GM18909 (cell line): ENCODE results near the gene GP1BB.

ENCODE experiments used
- ATAC-seq: cut with Tn5 transposase; IDR thresholded peaks from one replicate; pipeline ENCODE4 v1.9.1; 2021; ENCODE audit warnings: mild to moderate bottlenecking; ENCODE audit not compliant: unreplicated experiment, poor library complexity

The GP1BB gene

DNA sequence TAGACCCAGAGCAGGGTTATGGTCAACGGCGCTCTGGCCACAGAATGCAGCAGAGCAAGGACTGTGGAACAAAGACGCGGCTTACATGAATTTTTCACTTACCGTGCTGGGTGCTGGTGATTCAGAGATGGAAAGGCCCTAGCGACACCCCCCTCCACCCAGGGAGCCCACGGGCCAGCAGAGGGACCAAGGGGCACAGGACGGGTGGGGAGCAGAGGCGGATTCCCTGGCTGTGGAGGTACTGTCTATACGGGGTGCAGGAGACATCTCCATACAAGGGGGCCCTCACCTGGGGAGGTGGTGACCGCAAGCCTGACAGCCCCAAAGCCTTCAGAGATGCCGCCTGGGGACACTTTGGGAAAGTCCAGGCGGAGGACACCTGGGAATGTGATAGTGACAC is 10.1 kb upstream of the GP1BB start:
- ATAC-seq: no peak

DNA sequence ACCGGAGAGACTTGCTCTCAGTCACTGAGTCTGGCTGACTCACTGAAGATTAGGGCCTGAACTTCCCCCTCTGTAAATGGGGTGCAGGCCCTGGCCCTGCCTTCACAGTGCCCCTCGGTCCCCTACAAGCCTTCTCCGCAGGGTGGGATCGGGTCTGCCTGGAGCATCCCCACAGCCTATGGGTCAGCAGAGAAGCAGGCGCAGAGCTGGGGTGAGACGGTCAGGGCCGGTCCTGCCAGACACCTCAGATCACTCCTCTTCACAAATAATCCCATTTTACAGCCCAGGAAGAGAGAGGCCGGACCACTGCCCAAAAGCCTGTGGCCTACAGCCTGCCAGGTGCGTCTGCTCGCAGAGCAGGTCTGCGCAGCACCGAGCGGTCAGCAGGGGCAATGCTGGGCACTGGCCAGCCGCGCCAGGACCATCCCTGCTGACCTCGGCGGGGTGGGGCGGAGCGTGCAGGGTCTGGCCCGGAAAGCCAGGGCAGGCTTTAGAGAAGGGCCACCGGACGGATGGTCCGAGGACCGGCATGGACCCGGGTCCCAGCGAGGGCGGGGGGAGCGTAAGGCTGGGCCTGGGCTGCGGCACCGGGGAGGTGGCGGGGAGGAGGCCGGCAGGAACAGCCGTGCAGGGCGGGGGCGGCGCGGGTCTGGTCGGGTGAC is 9.6 kb upstream of the GP1BB start:
- ATAC-seq: no peak

DNA sequence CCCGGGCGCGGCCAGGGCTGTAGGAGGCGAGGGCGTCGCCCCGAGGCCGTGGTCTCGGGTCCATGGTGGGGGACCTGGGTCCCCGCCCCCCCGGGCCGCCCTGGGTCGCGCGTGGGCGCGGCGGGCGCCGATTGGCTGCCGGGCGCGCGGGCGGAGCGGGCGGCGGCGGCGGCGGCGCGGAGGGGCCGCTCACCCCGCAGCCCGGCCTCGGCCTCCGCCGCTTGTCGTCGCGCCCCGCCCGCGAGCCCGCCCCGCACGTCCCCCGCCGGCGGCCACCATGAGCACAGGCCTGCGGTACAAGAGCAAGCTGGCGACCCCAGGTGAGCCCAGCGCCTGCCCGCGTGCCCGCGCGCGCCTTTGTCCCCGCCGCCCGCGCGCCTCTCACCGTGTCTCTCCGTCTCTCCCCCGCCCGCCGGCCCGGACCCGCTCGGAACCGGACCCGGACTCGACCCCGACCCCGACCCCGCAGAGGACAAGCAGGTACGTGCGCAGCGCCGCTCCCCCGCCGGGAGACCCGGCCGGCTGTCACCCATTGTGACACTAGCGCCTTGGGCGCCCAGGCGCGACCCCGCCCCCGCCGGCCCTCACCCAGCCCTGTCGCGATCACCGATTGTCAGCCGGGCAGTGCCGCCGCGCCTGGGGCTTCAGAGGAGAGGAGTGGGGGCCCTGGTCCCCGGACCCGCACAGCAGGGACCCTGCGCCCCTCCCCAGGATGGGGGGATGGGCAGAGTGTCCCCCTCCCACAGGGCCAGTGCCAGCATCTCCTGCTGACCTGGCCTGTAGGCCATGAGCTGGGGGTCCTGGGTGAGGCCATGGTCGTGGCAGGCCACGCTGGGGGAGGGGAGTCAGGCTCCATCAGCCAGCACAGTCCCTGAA is 8.8 kb upstream of the GP1BB start, which contains the start of gene SEPTIN5:
Gene SEPTIN5, plus strand, starts transcription at position 192 of the 876 bp plus-strand sequence. Its CDS starts 86 bp downstream, at position 278.
- ATAC-seq: no peak

DNA sequence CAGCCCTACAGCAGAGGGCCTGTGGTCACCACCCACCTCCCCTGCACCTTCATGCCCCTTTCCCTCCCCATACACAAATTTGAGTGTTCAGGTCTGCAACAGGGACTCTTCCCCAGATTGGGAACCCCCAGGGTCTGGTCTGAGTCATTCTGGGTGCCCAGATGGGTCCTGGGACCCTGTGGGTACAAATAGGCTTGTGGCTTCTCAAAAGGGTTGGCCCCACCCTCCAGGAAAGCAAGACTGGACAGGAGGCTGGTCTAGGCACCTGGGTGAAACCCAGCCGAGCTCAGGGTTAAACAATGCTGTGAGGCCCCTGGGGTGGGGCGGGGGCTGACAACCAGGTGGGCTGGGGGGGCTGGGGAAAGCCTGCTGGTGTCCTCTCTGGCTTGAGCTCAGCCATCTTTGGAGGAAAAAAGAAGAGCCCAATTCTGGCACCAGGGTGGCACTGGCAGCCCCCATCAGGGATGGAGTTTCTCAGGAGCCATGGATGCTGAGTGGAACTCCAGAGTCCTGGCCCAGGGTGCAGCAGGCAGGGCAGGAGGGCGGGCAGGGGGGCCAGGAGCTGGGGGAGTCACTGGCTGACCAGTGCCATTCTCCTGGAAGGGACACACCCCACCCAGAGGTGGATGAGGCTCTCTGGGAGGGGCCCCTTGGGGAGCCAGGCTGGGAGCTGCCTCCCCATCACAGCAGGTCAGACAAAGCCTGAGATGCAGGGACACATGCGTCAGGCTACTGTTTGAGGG is 8.0 kb upstream of the GP1BB start:
- no peak for ATAC-seq

DNA sequence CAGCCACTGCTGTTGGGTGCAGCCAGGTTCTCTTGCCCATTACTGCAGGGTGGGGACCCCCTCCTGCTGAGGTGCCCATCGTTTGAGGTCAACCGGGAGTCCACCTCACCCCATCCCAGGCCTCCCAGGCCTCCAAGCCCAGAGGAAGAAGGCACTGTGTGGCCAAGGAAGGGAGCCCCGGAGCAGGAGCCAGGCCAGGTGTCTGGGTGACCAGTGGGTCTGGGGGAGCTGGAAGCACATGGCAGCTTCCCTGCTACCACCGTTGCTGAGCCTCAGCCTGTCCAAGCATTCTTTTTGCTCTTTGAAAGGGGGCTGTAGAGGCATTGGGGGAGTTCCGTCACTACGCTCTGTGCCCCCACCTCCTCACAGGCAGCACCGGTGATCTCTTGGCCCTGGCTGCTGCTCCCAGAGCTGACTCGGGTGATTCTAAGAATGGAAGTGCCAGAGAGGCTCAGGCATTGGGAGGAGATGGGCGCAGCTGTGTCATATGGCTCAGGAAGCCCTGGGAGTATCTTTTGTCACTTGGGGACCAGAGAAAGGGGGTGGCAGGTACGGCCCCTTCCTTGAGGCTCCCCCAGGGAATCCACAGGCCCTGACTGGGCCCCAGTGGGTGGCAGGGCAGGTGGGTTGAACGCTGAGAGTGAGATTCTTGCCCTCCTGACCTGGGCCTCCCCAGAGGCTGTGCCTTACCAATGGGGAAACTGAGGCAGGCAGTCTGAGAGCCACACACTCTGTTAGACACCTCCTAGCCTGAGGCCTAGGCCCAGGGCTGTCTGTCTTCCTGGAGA is 7.1 kb upstream of the GP1BB start:
- ATAC-seq: no peak

DNA sequence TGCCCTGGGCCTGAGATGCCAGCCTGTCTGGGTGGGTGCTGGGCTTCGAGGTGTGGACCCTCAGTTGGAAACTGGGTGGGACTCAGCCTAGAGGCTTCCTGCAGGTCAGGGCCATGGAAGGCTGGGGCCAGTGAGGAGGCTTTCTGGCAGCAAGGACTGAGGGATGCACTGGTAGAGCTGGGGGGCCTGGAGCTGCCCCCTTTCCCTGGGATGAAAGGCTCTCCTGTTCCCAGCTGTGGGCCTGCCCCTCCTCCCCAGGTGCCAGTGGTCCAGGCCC is 6.6 kb upstream of the GP1BB start:
- ATAC-seq: no peak

DNA sequence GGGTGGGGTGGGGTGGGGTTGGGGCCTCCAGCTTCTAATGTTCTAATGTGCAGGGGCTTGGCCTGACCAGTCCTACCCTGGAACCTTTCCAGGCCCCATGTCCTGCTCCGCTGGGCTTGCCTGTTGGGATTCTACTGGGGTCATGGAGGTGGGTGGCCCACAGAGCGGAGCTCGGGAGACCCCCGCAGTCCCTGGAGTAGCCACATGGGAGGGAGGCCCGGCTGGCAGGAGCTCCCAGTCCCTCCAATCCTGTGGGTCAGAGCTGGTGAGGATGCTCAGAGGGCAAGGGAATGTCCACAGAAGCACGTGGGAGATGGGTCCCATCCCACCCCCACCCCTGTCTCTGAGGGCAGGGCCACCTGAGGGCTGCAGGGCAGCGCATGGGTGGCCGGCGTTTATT is 6.2 kb upstream of the GP1BB start:
- no peak for ATAC-seq

DNA sequence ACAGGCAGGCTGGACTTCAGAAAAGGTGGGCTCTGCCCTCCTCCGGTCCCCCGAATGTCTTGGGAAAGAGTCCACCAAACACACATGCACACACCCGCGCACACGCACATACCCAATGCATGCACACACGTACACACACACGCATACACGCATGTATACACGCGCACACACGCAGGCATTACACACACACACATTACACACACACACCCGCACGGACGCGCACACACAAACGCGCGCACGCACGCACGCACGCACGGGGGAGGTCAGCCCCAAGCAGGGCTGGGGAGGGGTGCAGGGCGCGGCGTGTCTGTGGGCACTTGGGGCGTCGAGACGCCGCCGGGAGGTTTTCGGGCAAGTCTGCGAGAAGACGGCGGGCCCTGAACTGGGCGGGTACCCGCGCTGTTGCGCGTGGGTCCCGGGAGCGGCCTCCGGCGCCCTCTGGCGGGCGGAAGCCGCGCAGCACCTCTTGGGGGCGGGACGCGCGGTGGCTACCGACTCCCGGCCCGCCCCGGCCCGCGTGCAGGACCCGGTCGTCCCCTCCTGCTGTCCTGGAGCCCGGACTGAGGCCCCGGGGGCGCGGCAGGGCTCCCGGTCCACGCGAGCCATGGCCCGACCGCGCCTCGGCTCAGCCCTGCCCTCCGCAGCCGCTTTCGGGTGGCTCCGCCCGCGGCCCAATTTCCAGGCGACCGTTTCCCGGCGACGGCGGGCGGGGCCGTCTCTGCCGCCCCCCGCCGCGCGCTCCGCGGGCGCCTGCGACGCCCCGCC is 5.5 kb upstream of the GP1BB start:
- ATAC-seq: peak; percentile 57

DNA sequence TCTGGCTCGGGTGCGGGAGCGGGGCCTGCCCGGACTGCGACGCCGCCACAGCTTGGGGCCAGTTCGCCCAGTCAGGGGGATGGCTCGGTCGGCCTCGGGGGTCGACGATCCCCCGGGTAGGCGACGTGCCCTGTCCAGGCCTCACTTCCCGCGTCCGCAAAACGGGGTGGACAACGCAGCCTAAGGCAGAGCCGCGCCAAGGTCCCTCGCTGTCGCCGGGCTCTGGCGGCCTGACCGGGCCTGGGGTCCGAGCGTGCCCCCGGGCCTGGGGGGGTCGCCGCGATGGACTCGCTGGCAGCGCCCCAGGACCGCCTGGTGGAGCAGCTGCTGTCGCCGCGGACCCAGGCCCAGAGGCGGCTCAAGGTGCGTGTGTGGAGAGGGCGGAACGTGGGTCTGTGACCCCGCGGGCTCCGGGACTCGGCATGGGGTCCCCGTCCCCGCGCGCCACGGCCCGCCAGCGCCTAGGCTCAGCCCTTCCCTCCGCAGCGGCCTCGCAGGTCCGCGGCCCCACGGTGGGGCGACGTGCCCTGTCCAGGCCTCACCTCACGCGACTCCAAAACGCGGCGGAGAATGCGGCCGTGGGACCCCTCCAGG is 4.8 kb upstream of the GP1BB start:
- ATAC-seq: peak; percentile 2

DNA sequence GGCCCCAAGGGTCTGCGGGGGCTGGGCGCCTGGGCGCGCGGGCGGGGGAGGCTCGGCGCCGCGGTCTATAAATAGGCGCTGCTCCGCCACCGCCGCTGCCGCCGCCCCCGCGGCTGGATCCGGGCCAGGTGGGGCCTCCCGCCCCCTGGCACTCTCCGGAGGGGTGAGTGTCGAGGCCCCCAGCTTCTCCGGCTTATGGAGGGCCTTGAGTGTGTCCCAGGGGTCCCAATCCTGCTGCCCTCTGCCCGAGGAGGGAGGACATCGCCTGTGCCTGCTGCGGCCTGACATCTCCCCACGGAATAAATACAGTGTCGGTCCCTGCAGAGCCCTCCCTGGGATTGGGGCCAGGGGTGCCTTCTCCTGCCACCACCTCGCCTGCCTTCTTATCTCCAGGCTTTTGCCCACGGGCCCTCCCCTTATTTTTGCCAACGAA is 4.3 kb upstream of the GP1BB start:
- ATAC-seq: no peak

DNA sequence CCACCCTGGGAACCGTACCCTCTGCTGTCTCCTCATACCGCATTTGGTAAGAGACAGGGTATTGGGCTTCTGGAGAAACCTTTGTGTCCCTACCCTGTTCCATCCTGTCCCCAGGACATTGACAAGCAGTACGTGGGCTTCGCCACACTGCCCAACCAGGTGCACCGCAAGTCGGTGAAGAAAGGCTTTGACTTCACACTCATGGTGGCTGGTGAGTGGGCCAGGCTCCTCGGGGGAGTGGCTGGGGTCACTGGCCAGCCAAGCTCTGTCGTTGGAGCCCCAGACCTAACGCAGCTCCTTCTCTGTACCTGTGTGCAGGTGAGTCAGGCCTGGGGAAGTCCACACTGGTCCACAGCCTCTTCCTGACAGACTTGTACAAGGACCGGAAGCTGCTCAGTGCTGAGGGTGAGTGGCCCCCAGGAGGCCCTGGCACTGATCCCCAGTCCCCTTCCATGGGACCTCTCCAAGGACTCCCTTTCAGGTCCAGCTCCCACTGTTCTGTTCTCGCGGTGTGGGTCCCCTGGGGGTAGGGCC is 3.8 kb upstream of the GP1BB start:
- no peak for ATAC-seq

DNA sequence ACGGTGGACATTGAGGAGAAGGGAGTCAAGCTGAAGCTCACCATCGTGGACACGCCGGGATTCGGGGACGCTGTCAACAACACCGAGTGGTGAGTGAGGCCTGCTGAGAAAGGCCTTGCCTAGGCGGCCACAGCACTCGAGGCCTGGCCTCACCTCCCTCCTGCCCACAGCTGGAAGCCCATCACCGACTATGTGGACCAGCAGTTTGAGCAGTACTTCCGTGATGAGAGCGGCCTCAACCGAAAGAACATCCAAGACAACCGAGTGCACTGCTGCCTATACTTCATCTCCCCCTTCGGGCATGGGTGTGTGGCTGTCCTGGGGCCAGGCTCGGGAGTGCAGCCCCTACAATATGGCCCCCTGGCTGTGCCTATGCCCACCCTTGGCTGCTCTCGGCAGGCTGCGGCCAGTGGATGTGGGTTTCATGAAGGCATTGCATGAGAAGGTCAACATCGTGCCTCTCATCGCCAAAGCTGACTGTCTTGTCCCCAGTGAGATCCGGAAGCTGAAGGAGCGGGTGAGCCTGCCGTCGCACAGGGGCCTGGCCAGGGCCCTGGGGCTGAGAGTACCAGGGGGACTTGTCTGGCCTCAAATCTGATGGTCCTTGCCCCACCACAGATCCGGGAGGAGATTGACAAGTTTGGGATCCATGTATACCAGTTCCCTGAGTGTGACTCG is 3.0 kb upstream of the GP1BB start:
- ATAC-seq: no peak

DNA sequence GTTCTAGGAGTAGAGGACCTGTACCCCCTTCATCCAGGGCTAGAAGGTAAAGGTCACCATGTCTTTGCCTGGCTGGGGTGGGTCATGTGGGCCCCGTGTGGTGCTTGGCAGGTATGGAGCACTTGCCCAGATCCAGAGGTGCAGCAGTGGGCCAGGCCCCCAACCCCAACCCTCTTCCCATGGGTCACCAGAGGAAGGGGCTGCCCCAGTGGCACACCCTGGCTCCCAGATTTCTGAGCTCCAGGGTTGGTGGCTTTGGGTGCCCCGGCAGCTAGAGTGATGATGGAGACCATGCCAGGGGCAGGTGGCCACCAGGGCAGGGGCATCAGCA is 2.4 kb upstream of the GP1BB start:
- ATAC-seq: no peak

DNA sequence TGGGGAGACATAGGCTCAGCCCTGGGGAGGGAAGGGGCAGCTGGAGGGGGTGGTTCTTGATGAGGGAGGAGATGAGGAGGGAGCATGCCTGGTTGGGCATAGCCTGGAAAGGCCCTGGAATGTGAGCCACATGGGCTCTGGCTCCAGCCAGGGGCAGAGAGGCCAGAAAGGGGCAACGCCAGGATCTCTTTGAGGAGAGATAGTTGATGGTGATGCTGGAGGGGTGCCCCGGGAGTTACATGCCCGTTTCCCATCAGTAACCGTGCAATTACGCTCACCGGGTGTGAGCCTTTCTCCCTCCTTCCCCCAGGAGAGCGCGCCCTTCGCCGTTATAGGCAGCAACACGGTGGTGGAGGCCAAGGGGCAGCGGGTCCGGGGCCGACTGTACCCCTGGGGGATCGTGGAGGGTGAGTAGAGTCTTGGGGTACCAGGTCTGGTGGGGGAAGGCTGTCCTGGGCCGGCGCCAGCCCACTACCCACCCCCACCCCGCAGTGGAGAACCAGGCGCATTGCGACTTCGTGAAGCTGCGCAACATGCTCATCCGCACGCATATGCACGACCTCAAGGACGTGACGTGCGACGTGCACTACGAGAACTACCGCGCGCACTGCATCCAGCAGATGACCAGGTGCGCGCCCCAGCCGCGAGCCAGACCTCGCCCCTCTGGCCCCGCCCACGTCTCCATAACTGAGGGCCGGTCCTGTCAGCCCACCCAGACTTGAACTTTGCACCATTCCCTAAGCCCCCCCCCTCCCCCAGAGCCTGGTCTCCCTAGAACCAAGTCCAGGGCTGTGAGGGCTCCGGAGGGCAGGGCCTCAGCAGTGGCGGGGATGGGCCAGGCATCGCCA is 1.8 kb upstream of the GP1BB start:
- ATAC-seq: no peak

DNA sequence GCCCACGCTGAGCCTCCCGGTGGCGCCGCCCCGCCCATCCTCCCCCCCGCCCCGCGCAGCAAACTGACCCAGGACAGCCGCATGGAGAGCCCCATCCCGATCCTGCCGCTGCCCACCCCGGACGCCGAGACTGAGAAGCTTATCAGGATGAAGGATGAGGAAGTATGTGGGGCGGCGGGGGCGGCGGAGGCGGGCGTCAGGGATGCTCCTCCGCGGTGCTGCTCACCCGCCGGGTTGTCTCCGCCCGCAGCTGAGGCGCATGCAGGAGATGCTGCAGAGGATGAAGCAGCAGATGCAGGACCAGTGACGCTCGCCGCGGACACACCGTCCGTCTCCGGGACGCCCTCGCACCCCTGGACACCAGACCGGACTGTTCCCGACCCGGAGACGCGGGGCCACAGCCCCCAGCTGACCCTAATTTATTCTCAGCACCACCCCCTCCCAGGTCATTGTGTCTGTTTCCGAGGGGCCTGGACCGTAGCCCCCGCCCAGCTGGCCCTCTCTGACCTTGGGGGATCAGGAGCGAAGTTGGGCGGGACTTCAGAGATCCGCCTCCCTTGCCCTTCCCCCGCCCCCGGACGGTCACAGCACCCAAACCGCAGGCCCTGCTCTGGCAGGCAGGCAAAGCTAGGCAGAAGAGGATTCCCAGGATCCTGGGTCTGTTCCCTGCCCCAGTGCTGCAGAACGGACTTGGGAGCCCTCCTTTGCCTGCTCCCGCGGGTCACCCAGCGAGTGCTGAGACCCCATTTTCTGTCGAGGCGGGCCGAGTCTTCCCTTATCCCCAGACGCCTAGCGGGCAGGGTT is 959 bp upstream of the GP1BB start:
- no peak for ATAC-seq

DNA sequence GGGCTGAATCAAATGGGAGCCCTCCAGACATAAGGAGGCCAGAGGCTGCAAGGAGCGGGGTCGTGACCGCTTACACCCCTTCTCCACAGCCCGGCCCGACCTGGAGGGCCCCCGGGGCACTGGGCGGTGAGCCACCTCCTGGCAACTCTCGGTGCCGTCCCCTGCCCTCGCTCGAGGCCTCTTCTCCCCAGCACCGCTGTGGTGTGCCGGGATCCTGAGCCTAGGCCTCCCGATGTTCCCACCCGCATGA is 432 bp upstream of the GP1BB start:
- ATAC-seq: no peak
